Brain pericyte (primary cell): ENCODE data around the gene TXLNB.

Experiments
- DNase-seq: peaks from one replicate; pipeline ENCODE4 v3.0.0-alpha.2; 2012; ENCODE audit warnings: low read depth, low spot score

Gene TXLNB

GRCh38 chr6:139291813-139292619 lies at the start of gene TXLNB:
TSS of gene TXLNB (minus strand) at chr6:139291998. CDS start at chr6:139288899, 3,099 bp downstream.
- DNase-seq, result peak; percentile 54

DNA sequence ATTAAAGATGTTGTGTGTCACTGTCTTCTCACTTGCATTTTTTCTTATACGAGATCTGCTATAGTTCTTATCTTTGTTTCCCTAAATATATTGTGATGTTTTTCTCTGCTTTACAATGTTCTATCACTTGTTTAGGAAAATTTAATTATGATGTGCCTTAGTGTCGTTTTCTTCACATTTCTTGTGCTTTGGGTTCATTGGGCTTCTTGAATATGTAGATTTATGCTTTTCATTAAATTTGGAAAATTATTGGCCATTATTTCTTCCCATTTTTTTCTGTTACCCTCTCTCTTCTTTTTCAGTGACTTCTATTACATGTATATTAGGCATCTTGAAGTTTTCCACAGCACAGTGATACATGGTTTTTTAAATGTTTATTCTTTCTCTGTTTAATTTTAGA lies 49.3 kb upstream of the TXLNB start:
- DNase-seq, result no peak

DNA sequence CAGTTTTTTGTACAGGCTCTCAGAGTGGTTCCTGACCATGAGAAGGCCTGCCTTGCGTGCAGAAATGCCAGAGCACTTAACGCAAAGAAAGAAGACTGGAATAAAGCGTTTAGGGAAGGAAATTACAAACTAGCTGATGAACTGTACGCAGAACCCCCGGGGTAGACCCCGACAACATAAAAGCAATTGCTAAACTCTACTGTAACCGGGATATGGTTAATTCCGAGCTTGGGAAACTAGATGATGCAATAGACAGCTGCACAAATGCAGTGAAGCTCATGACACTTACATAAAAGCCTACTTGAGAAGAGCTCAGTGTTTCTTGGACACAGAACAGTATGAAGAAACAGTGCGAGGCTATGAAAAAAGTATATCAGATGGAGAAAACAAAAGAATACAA lies 47.0 kb upstream of the TXLNB start:
- DNase-seq, result no peak

GRCh38 chr6:139337830-139338229 lies 46.0 kb upstream of the TXLNB start:
- DNase-seq, result no peak

- DNase-seq, result no peak
Measured at GRCh38 chr6:139337001-139337400, 45.2 kb upstream of the TXLNB start.

DNA sequence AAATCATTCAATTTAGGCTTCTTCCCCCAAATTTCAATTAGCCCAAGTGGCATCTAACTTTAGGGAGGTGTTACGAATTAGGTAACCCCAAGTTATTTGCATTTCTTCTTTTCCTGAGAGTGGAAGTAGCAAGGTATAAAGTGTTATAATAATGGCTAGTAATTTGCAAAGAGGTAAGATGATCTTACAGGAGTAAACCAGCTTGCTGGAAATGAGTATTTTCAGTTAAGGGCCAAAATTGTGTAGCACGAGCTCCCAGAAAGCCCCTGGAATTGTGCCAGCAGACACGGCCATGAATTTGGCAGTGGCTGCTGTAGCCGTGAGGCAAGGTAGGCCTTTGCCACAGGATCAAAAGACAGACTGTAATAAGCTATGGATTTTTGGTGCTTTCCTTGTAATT lies 44.7 kb upstream of the TXLNB start:
- no peak for DNase-seq

DNA sequence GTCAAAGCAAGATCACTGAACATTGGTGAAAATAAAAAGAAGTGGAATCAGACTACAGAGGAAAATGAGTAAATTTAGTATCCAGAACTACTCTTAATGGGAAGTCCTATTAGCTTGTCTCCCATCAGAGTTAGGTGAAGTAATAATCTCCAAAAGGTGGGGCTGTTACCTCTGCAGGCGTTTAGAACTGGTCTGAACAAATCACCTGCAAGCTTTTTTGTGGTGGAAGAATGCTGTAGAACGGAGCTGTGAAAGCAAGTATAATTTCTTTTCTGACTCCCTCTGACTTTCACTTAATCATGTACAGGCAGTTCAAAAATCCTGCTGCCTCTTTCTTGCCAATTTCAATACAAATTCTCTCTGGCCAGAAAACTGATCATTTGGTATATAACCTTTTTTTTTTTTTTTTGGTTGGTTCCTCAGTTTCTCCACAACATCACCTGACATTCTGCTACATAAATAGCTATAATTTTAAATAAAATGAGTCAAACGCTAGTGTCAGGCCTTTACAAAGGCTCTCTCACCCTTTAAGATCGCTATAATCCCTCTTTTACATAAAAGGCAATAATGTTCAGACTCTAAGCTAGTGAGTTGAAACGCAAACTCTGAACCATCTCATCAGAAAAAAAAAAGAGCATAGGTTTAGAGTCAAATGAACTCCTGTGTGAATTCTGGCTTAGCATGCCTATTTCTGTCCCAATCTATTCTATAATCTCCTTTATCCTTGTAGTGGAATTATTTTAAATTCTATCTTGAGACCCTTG lies 43.8 kb upstream of the TXLNB start:
- DNase-seq, result no peak

GRCh38 chr6:139334806-139335446 lies 43.1 kb upstream of the TXLNB start:
- DNase-seq, result no peak

DNA sequence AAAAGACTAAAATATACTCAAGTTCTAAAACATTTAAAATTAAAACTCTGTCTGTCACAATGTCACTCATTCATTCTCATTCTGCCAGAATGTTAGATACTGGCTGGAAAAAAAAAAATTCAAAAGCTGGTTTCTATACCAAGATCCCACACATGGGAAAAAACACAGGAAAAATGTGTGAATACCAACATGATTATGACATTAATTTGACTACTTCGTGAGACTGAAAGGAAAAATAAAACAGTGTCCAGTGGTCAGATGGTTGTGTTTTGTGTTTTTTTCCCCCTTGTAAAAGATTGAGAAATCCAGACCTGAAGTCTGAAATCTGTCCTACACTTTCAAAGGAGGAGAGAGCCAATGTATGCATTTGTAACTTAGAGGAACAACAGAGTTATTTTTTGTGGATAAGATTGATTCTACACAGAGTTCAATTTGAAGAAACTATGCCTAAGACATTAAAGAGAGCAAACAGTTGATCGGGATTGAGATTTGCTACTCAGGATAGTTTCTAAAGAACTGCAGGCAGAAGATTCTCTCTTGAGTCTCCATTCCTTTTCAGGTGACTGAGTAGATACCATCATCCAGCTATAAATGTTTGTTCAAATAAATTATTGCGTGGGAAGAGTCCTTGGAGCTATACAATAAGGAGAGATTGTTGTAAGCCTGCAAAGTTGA lies 39.2 kb upstream of the TXLNB start:
- DNase-seq, result no peak

- DNase-seq, result no peak
Measured at GRCh38 chr6:139330306-139330705, 38.5 kb upstream of the TXLNB start.

DNA sequence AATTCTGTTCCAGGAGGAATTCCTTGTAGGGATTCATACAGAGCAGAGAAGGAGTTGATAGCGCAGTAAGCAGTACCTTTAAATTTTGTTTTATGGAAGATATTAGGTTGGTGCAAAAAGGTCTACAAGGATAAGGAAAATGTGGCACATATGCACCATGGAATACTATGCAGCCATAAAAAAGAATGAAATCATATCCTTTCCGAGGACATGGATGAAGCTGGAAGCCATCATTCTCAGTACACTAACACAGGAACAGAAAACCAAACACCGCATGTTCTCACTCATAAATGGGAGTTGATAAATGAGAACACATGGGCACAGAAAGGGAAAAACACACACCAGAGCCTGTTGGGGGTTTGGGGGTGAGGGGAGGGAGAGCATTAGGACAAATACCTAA lies 37.4 kb upstream of the TXLNB start:
- no peak for DNase-seq

GRCh38 chr6:139327038-139327437 lies 35.2 kb upstream of the TXLNB start:
- no peak for DNase-seq

GRCh38 chr6:139325686-139326085 lies 33.9 kb upstream of the TXLNB start:
- DNase-seq, result no peak

- no peak for DNase-seq
Measured at GRCh38 chr6:139325125-139325524, 33.3 kb upstream of the TXLNB start.

DNA sequence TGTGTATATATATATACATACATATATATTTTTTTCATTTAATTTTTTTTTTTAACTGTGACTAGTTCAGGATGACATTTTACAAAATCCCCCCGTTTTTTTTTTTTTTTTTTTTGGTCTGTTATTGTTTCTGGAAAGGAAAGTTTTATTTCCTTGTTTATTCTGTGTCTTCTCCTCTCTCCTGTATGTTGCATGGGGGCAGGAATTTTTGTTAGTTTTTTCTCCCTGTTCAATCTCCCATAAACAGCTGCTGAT lies 32.4 kb upstream of the TXLNB start:
- DNase-seq, result no peak

DNA sequence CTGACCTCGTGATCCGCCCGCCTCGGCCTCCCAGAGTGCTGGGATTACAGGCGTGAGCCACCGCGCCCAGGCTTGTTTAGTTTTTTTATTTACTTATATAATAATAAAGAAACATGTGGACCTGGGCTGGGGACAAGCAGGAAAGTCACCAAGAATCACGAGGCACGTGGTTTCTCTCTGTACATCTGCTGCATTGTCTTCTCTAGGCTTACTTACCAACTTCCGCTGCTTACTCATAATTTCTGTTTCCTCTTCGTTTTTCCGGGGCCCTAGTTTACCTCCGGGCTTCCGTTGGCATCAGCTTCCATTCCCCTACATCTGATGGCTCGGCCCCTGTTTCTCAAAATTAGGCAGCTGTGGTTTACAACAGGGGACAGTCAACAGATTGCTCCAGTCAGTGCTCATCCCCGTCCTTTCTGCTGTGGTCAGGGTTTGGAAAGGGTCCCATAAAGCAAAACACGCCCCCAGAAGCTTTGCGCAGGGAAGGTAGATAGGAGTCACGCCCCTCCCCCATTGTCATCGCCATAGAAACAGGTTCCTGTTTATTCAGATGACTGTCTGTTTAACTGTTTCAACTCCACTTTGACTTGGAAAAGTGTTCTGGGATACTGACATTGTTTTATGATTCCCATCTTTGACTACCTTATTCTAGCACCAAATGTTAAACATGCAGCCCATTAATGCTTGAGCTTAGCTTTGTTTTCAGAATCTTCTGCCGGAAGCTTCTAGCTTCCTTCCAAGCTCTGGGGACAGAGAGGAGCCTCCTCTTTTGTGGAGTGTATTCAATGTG lies 31.9 kb upstream of the TXLNB start:
- no peak for DNase-seq

DNA sequence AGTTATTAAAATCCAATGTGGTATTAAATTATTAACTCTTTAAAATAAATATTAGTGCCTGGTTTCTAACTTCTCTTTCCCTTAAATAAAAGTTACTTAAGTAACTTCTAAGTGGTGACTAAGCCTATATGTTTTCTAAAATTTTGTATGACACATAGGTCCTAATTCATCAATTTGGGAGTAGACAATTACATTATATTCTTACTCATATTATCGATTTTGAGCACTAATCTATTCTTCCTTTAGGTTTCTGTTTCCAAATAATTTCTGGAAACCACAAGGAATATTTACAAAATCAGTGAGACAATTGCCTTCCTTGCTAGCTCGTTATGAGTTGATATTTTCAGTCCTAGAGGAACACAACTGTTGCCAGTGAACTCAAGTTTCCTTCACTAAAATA lies 28.3 kb upstream of the TXLNB start:
- DNase-seq, result no peak

GRCh38 chr6:139316622-139317317 lies 25.0 kb upstream of the TXLNB start:
- DNase-seq, result no peak

- no peak for DNase-seq
Measured at GRCh38 chr6:139313784-139314545, 22.2 kb upstream of the TXLNB start.

DNA sequence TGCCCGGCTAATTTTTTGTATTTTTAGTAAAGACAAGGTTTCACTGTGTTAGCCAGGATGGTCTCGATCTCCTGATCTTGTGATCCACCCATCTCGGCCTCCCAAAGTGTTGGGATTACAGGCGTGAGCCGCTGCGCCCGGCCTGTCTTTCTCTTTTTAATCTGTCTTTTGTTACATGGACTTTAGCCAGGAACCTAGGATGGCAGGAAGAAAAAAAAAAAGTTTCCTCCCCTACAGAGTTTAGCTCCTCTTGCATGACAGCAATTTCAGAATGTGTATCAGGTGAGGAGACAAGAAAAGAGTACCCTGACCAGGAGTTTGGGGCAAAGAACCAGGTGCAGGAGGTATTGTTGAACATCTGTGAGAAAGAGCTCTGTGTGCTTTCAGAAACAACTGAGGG lies 21.4 kb upstream of the TXLNB start:
- DNase-seq, result no peak
